ENCODE data around the gene SP4.

The SP4 gene

DNA sequence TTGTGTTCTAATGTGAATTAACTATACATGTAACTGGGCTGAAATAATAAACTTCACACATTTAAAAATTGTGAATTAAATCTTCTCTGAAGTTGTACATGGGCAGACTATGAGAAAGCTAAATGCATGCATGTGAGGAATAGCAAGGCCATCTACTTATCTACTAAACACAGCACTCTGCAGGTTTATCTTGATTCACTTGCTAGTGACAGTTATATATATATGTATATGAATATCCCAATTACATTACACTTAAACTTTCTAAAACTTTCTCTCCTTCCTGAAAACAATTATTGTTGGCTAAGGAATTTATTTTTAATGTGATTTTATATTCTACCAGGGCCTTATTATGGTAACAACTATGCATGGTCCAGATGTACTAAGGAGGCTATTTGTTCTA, 5.1 kb upstream of the SP4 start:
- no peak for TF ChIP-seq BACH2 (CRISPR knock-in tag; IDR thresholded peaks at IDR 0.05; ENCODE audit: borderline replicate concordance)
- no peak for TF ChIP-seq PATZ1 (CRISPR knock-in tag; IDR thresholded peaks at IDR 0.05; ENCODE audit: borderline replicate concordance)
- no peak for TF ChIP-seq ZNF70 (CRISPR knock-in tag; IDR thresholded peaks at IDR 0.05)
- no peak for TF ChIP-seq CREB5 (CRISPR knock-in tag; IDR thresholded peaks at IDR 0.05; ENCODE audit: low read depth)
- no peak for TF ChIP-seq ZNF8 (CRISPR knock-in tag; IDR thresholded peaks at IDR 0.05)
- TF ChIP-seq ZFP3 (CRISPR knock-in tag; IDR thresholded peaks at IDR 0.05): no peak
- no peak for TF ChIP-seq GLIS3 (CRISPR knock-in tag; IDR thresholded peaks at IDR 0.05)
- no peak for TF ChIP-seq ISL1 (CRISPR knock-in tag; IDR thresholded peaks at IDR 0.05)
- TF ChIP-seq, protein P1, sequence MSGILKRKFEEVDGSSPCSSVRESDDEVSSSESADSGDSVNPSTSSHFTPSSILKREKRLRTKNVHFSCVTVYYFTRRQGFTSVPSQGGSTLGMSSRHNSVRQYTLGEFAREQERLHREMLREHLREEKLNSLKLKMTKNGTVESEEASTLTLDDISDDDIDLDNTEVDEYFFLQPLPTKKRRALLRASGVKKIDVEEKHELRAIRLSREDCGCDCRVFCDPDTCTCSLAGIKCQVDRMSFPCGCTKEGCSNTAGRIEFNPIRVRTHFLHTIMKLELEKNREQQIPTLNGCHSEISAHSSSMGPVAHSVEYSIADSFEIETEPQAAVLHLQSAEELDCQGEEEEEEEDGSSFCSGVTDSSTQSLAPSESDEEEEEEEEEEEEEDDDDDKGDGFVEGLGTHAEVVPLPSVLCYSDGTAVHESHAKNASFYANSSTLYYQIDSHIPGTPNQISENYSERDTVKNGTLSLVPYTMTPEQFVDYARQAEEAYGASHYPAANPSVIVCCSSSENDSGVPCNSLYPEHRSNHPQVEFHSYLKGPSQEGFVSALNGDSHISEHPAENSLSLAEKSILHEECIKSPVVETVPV (CRISPR knock-in tag; IDR thresholded peaks at IDR 0.05): no peak
- no peak for TF ChIP-seq SNAI2 (CRISPR knock-in tag; IDR thresholded peaks at IDR 0.05)
- TF ChIP-seq CSDC2 (CRISPR knock-in tag; IDR thresholded peaks at IDR 0.05): no peak
- TF ChIP-seq TOX (CRISPR knock-in tag; IDR thresholded peaks at IDR 0.05; ENCODE audit: borderline replicate concordance): no peak
- TF ChIP-seq ZNF565 (CRISPR knock-in tag; conservative IDR thresholded peaks at IDR 0.05; ENCODE audit: low read depth): no peak
- TF ChIP-seq PPARA (CRISPR knock-in tag; IDR thresholded peaks at IDR 0.05; ENCODE audit: borderline replicate concordance): no peak
- no peak for TF ChIP-seq ARNTL (CRISPR knock-in tag; IDR thresholded peaks at IDR 0.05; ENCODE audit: borderline replicate concordance, low read depth)
- TF ChIP-seq, protein P2, sequence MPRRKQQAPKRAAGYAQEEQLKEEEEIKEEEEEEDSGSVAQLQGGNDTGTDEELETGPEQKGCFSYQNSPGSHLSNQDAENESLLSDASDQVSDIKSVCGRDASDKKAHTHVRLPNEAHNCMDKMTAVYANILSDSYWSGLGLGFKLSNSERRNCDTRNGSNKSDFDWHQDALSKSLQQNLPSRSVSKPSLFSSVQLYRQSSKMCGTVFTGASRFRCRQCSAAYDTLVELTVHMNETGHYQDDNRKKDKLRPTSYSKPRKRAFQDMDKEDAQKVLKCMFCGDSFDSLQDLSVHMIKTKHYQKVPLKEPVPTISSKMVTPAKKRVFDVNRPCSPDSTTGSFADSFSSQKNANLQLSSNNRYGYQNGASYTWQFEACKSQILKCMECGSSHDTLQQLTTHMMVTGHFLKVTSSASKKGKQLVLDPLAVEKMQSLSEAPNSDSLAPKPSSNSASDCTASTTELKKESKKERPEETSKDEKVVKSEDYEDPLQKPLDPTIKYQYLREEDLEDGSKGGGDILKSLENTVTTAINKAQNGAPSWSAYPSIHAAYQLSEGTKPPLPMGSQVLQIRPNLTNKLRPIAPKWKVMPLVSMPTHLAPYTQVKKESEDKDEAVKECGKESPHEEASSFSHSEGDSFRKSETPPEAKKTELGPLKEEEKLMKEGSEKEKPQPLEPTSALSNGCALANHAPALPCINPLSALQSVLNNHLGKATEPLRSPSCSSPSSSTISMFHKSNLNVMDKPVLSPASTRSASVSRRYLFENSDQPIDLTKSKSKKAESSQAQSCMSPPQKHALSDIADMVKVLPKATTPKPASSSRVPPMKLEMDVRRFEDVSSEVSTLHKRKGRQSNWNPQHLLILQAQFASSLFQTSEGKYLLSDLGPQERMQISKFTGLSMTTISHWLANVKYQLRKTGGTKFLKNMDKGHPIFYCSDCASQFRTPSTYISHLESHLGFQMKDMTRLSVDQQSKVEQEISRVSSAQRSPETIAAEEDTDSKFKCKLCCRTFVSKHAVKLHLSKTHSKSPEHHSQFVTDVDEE (CRISPR knock-in tag; IDR thresholded peaks at IDR 0.05): no peak
- TF ChIP-seq ESRRG (CRISPR knock-in tag; IDR thresholded peaks at IDR 0.05): no peak
- TF ChIP-seq RARB (CRISPR knock-in tag; IDR thresholded peaks at IDR 0.05): no peak
- no peak for TF ChIP-seq ZC3H10 (CRISPR knock-in tag; IDR thresholded peaks at IDR 0.05)
- ATAC-seq: no peak

DNA sequence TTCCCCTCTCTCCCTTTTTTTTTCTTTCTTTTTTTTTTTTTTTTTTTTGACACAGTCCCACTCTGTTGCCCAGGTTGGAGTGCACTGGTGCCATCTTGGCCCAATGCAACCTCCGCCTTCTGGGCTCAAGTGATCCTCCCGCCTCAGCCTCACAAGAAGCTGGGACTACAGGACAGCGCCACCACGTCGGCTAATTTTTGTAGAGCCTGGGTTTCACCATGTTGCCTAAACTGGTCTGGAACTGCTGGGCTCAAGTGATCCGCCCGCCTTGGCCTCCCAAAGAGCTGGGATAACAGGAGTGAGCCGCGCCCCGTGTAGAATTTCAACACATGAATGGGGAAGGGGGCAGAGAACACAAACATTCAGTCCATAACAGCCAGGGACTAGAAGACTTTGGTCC, 2.6 kb upstream of the SP4 start:
- no peak for TF ChIP-seq PPARA (CRISPR knock-in tag; IDR thresholded peaks at IDR 0.05; ENCODE audit: borderline replicate concordance)
- TF ChIP-seq OSR1 (CRISPR knock-in tag; IDR thresholded peaks at IDR 0.05): no peak
- TF ChIP-seq CREB5 (CRISPR knock-in tag; IDR thresholded peaks at IDR 0.05; ENCODE audit: low read depth): no peak
- TF ChIP-seq, protein P3, sequence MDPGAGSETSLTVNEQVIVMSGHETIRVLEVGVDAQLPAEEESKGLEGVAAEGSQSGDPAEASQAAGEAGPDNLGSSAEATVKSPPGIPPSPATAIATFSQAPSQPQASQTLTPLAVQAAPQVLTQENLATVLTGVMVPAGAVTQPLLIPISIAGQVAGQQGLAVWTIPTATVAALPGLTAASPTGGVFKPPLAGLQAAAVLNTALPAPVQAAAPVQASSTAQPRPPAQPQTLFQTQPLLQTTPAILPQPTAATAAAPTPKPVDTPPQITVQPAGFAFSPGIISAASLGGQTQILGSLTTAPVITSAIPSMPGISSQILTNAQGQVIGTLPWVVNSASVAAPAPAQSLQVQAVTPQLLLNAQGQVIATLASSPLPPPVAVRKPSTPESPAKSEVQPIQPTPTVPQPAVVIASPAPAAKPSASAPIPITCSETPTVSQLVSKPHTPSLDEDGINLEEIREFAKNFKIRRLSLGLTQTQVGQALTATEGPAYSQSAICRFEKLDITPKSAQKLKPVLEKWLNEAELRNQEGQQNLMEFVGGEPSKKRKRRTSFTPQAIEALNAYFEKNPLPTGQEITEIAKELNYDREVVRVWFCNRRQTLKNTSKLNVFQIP (CRISPR knock-in tag; IDR thresholded peaks at IDR 0.05; ENCODE audit: borderline replicate concordance, low read depth): no peak
- TF ChIP-seq CSDC2 (CRISPR knock-in tag; IDR thresholded peaks at IDR 0.05): no peak
- TF ChIP-seq ZNF565 (CRISPR knock-in tag; conservative IDR thresholded peaks at IDR 0.05; ENCODE audit: low read depth): no peak
- TF ChIP-seq ZC3H10 (CRISPR knock-in tag; IDR thresholded peaks at IDR 0.05): no peak
- no peak for TF ChIP-seq TOX (CRISPR knock-in tag; IDR thresholded peaks at IDR 0.05; ENCODE audit: borderline replicate concordance)
- TF ChIP-seq ZFP30 (CRISPR knock-in tag; IDR thresholded peaks at IDR 0.05): no peak
- TF ChIP-seq TCF4 (CRISPR knock-in tag; IDR thresholded peaks at IDR 0.05; ENCODE audit: borderline replicate concordance): no peak
- TF ChIP-seq ARNTL (CRISPR knock-in tag; IDR thresholded peaks at IDR 0.05; ENCODE audit: borderline replicate concordance, low read depth): no peak
- TF ChIP-seq, protein P2 (CRISPR knock-in tag; IDR thresholded peaks at IDR 0.05): no peak
- no peak for TF ChIP-seq GLIS3 (CRISPR knock-in tag; IDR thresholded peaks at IDR 0.05)
- TF ChIP-seq PATZ1 (CRISPR knock-in tag; IDR thresholded peaks at IDR 0.05; ENCODE audit: borderline replicate concordance): no peak
- no peak for TF ChIP-seq SNAI2 (CRISPR knock-in tag; IDR thresholded peaks at IDR 0.05)
- TF ChIP-seq ESRRG (CRISPR knock-in tag; IDR thresholded peaks at IDR 0.05): no peak
- no peak for TF ChIP-seq RARB (CRISPR knock-in tag; IDR thresholded peaks at IDR 0.05)
- TF ChIP-seq ZNF70 (CRISPR knock-in tag; IDR thresholded peaks at IDR 0.05): no peak

More for the DNA sequence above, 2.6 kb upstream of the SP4 start:
- ATAC-seq: no peak

All from SK-N-SH treated with all-trans-retinoic acid at 6 μM for 48 hours (cell line).